K562 (cell line): ENCODE data around the gene BCAS4.

Experiments
- ATF6 ChIP-seq: sonication (generic); formaldehyde crosslinking; IDR thresholded peaks from 2 replicates; pipeline ENCODE4 v1.4.0; 2020; ENCODE audit warnings: mild to moderate bottlenecking, missing genetic modification reagents
- CTCF ChIP-seq, 3 experiments: IDR thresholded peaks in 2 of 3; conservative IDR thresholded peaks in 1 of 3; 2 replicates each; pipeline ENCODE4 v1.5.1; 2011 to 2012; ENCODE audit warnings: low read length in 3 of 3, mild to moderate bottlenecking in 3 of 3, control low read depth in 2 of 3, improper control_type of control experiment in 1 of 3, inconsistent platforms in 1 of 3, low read depth in 1 of 3, mixed read lengths in 1 of 3, moderate library complexity in 1 of 3; ENCODE audit not compliant: insufficient read depth in 2 of 3
- E2F4 ChIP-seq: sonication (generic); formaldehyde crosslinking; IDR thresholded peaks from 2 replicates; pipeline ENCODE4 v1.8.0; 2022; ENCODE audit warnings: mild to moderate bottlenecking, low read depth, missing genetic modification reagents
- FOSL1 ChIP-seq: fragments of 200-800 bp; sonication (Bioruptor generic); conservative IDR thresholded peaks from 2 replicates; pipeline ENCODE4 v1.6.1; 2016; ENCODE audit warnings: missing genetic modification characterization, missing compliant biosample characterization
- MAX ChIP-seq: sonication (generic); formaldehyde crosslinking; IDR thresholded peaks from 2 replicates; pipeline ENCODE4 v1.9.0; 2022; ENCODE audit warnings: mild to moderate bottlenecking, missing genetic modification reagents
- TF ChIP-seq, protein P1 (sequence below): fragments of 450-650 bp; IDR thresholded peaks from 2 replicates; pipeline ENCODE4 v1.6.1; 2018; ENCODE audit not compliant: partially characterized antibody

DNA sequence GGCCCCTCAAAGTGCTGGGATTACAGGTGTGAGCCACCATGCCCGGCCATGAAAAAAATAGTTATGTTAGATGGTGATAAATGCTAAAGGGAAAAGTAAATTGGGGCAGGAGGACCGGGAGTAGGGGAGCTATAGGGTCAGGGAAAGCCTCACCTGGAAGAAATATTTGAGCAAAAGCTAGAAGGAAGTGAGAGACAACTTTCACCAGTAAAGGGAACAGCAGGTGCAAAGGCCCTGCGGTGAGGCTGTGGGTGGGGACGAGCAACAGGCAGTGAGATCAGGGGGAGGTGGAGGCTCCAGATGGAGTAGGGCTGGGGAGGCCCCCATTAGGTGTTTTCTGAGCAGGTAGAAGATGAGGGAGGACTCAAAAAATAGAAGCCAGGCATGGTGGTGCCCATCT is 16.0 kb downstream of the BCAS4 start:
- TF ChIP-seq FOSL1 (tag) (no peak), E2F4 (CRISPR knock-in tag) (no peak), CTCF (IDR thresholded peaks at IDR 0.05 in 2 of 3, conservative IDR thresholded peaks at IDR 0.05 in 1 of 3; ENCODE audit: insufficient read depth in 2 of 3, low read depth in 1 of 3, low read length in 3 of 3) (no peak), ATF6 (no peak), MAX (CRISPR knock-in tag) (no peak)
- TF ChIP-seq, protein P1, sequence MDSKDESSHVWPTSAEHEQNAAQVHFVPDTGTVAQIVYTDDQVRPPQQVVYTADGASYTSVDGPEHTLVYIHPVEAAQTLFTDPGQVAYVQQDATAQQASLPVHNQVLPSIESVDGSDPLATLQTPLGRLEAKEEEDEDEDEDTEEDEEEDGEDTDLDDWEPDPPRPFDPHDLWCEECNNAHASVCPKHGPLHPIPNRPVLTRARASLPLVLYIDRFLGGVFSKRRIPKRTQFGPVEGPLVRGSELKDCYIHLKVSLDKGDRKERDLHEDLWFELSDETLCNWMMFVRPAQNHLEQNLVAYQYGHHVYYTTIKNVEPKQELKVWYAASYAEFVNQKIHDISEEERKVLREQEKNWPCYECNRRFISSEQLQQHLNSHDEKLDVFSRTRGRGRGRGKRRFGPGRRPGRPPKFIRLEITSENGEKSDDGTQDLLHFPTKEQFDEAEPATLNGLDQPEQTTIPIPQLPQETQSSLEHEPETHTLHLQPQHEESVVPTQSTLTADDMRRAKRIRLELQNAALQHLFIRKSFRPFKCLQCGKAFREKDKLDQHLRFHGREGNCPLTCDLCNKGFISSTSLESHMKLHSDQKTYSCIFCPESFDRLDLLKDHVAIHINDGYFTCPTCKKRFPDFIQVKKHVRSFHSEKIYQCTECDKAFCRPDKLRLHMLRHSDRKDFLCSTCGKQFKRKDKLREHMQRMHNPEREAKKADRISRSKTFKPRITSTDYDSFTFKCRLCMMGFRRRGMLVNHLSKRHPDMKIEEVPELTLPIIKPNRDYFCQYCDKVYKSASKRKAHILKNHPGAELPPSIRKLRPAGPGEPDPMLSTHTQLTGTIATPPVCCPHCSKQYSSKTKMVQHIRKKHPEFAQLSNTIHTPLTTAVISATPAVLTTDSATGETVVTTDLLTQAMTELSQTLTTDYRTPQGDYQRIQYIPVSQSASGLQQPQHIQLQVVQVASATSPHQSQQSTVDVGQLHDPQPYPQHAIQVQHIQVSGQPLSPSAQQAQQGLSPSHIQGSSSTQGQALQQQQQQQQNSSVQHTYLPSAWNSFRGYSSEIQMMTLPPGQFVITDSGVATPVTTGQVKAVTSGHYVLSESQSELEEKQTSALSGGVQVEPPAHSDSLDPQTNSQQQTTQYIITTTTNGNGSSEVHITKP = no peak
